HepG2 (cell line): ENCODE measurements around the gene HOXB6.

ENCODE experiments used
- PHF8 ChIP-seq: sonication (generic); formaldehyde crosslinking; IDR thresholded peaks from 2 replicates; pipeline ENCODE4 v1.5.0; 2020; ENCODE audit warnings: missing genetic modification reagents
- ZNF121 ChIP-seq: sonication (generic); formaldehyde crosslinking; IDR thresholded peaks from 2 replicates; pipeline ENCODE4 v1.5.0; 2020; ENCODE audit warnings: mild to moderate bottlenecking, missing genetic modification reagents
- ZNF282 ChIP-seq: fragments of 450-650 bp; IDR thresholded peaks from 2 replicates; pipeline ENCODE4 v1.6.1; 2018; ENCODE audit not compliant: partially characterized antibody

- TF ChIP-seq ZNF282, result no peak
- TF ChIP-seq PHF8 (CRISPR knock-in tag), result no peak
- no peak for TF ChIP-seq ZNF121
Observed at GRCh38 chr17:48579471-48579759, 25.4 kb downstream of the HOXB6 start.
